BLaER1 treated with 17β-estradiol and CSF1 and Interleukin-3, amounts not matched to agents 10 nM and 100 nM (cell line): ENCODE data around the gene PLIN3.

Source experiments
- H3K27ac ChIP-seq, 11 experiments: shearing (Covaris generic); formaldehyde crosslinking; 2 replicates each; pipeline ENCODE4 v1.8.1; 2022
- H3K27me3 ChIP-seq, 11 experiments: shearing (Covaris generic); formaldehyde crosslinking; 2 replicates each; pipeline ENCODE4 v1.8.1; 2022
- H3K36me3 ChIP-seq, 11 experiments: shearing (Covaris generic); formaldehyde crosslinking; 2 replicates each; pipeline ENCODE4 v1.8.1; 2022
- H3K4me1 ChIP-seq, 10 experiments: shearing (Covaris generic); formaldehyde crosslinking; 2 replicates each; pipeline ENCODE4 v1.8.1; 2022
- H3K4me2 ChIP-seq, 11 experiments: shearing (Covaris generic); formaldehyde crosslinking; 2 replicates each; pipeline ENCODE4 v1.8.1; 2022
- H3K4me3 ChIP-seq, 10 experiments: shearing (Covaris generic); formaldehyde crosslinking; 2 replicates each; pipeline ENCODE4 v1.8.1; 2022
- H3K9ac ChIP-seq, 11 experiments: shearing (Covaris generic); formaldehyde crosslinking; 2 replicates each; pipeline ENCODE4 v1.8.1; 2022
- H3K9me3 ChIP-seq, 11 experiments: shearing (Covaris generic); formaldehyde crosslinking; replicated peaks in 1 of 11; 2 replicates each; pipeline ENCODE4 v1.8.1; 2022
- H4K20me1 ChIP-seq, 11 experiments: shearing (Covaris generic); formaldehyde crosslinking; 2 replicates each; pipeline ENCODE4 v1.8.1; 2022
- Cebpa-rat ChIP-seq, 11 experiments: shearing (Covaris generic); IDR thresholded peaks; 2 replicates each; pipeline ENCODE4 v1.8.1; 2022

The PLIN3 gene, protein sequence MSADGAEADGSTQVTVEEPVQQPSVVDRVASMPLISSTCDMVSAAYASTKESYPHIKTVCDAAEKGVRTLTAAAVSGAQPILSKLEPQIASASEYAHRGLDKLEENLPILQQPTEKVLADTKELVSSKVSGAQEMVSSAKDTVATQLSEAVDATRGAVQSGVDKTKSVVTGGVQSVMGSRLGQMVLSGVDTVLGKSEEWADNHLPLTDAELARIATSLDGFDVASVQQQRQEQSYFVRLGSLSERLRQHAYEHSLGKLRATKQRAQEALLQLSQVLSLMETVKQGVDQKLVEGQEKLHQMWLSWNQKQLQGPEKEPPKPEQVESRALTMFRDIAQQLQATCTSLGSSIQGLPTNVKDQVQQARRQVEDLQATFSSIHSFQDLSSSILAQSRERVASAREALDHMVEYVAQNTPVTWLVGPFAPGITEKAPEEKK

DNA sequence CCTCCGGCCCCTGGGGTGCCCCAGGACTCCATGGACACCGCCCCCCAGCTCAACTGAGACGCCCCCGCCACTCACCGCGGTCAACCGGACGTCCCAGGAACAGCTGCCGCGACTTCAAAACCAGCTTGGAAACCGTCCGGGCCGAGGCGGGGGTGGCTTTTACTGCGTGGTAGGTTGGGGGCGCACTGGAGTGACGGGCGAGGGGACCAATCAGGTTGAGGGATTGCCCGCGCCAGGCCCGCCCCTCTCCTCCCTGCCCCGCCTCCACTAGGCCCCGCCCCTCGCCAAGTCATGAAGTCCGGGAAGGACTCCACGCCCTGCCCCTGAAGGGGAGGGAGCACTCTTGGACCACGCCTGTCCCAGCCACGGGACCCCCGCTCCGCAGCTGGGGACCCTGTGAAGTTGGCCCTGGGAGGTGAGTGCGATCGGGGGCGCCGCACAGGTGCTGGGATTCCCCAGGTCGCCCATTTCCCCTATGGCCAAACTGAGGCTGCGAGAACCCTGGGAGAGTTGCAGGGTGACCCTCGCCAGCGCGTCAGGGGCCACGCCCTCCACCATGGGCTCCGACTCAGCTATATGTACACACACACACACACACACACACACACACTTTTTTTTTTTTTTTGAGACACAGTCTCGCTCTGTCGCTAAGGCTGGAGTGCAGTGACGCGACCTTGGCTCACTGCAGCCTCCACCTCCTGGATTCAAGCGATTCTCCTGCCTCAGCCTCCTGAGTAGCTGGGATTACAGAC, at the start of gene PLIN3:
Gene PLIN3, minus strand, starts transcription at position 134 of the 752 bp plus-strand sequence. CDS start 6,273 bp downstream, outside the sequence.
- Histone ChIP-seq H3K4me1 (peaks cover 68 to 89% (median 84%) of the 10 kb centered on the region in 10 experiments), H3K36me3 (peaks cover 0 to 14% (median 5%) of the 10 kb centered on the region in 11 experiments; a peak in 16 of 22 replicates), H3K4me3 (peak within 1 kb of the TSS; percentile 72 to 95 (median 84)), H3K9ac (peak within 1 kb of the TSS; percentile 78 to 89 (median 84)), H4K20me1 (peaks cover 5 to 43% (median 15%) of the 10 kb centered on the region in 11 experiments; a peak in 15 of 22 replicates), H3K27ac (peak within 1 kb of the TSS; percentile 63 to 86 (median 80); a peak in 21 of 22 replicates), H3K9me3 (no peaks in the 10 kb centered on the region), H3K27me3 (no peaks in the 10 kb centered on the region), H3K4me2 (peak within 1 kb of the TSS; percentile 82 to 99 (median 97))
- no peak for TF ChIP-seq Cebpa-rat (IDR thresholded peaks at IDR 0.05)

DNA sequence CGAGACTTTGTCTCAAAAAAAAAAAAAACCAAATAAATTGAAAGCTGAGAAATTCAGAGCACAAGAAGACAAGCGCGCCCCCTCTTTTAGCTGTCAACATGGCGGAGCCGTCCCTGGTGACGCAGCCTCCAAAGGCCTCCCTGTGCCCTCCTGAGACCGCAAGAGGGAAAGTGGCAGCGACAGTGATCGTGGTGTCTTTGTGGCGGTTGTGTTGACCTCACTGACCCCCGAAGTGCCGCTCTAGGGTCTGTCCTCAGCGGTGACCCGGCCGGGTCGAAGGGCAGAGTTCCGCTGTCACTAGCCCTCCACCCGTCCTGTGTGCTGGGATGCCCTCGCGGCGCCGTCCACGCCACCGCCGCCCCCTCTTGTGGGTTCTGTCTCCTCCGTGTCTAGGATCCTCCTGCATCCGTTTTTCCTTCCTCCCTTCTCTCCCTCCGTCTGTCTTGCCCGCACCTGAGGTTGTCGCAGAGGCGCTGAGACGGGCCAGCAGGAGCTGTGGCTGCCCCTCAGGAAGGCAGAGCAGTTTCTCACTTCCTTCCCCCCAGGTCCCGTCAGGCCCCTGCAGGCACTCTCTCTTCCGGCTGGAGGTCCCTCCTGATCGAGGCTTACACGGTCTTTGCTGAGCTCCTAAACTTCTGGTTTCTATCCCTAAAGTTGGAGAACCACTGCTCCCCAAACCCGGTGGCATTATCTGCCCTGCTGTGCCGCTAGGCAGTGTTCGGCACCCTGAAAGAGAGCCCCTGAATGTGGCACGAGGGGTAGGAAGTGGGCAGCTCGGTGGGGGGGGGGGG, 49.0 kb upstream of the PLIN3 start:
- Histone ChIP-seq H3K4me1 (peaks cover 38 to 84% (median 76%) of the 10 kb centered on the region in 10 experiments), H3K4me3 (peak overlapping the region; percentile 56 to 95 (median 88)), H3K9me3 (no peaks in the 10 kb centered on the region), H3K27ac (peak overlapping the region; percentile 78 to 97 (median 88)), H4K20me1 (peaks cover 7 to 100% (median 99%) of the 10 kb centered on the region in 11 experiments; a peak in 19 of 22 replicates), H3K4me2 (peak overlapping the region; percentile 87 to 100 (median 98)), H3K9ac (peak overlapping the region; percentile 81 to 99 (median 96)), H3K27me3 (no peaks in the 10 kb centered on the region), H3K36me3 (peaks cover 0 to 100% (median 93%) of the 10 kb centered on the region in 11 experiments; a peak in 18 of 22 replicates)
- TF ChIP-seq Cebpa-rat (IDR thresholded peaks at IDR 0.05): no peak

DNA sequence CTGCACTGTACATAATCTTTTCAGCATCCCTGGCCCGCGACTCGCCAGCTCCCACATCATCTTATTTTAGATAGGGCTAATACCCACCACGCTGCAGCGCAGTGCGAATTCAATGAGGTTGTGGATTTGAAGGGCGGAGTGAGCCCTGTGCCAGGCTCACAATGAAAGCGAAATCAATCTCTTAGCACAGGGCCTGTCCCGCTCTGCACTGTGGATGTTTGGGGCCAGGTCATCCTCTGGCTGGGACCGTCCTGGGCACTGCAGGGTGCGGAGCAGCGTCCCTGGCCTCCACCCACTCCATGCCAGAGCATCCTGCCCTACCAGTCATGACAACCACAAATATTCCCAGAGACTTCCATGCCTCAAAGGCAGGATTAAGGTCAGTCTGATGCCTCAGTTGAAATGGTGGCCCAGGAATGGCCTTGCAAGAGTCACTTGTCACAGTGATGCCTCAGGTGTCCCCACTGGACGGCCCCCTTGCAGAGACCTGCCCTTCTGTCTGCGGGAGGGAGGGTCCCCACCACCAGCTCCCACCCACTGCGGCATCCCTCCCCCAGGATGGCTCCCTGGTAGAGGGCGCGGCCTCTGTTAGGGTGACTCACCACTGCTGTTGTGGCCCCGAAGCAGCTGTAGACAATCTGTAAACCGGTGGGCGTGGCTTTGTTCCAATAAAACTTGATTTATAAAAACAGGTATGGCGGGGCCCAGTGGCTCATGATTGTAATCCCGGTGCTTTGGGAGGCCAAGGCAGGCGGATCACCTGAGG, 47.5 kb upstream of the PLIN3 start:
- H3K4me3 ChIP-seq: peak overlapping the region; percentile 56 to 95 (median 88)

DNA sequence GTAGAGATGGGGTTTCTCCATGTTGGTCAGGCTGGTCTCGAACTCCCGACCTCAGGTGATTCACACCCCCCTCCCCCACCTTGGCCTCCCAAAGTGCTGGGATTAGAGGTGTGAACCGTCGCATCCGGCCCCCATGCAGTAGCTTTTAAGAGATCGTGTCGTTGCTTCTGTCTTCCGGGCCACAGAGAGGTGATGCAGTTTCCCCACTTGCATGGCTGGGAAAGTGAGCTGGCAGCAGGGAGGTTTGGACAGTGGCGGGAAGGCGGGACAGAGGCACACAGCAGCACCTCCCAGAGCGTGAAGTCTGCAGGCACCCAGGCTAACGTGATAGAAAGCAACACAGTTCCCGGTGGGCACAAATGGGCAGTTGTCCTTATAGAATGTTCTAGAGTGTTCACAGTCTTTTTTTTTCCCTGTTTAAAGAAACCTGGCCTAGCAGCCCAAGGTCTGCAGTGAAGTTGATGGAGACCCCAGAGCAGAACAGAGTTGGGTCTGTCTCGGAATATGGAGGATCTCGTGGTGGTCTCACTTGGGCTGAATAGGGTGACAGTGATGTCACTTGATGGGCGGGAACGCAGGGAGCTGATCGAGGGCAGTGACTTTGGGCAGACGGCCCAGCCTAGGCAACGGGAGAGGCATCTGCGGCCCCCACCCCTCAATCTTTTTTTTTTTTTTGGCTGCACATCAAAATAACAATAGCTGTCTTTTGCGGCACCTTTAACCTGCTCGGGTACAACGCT, 46.7 kb upstream of the PLIN3 start:
- Histone ChIP-seq H3K4me3 (peak overlapping the region; percentile 56 to 95 (median 88)), H3K4me1 (peaks cover 52 to 78% (median 67%) of the 10 kb centered on the region in 10 experiments), H3K36me3 (peaks cover 0 to 91% (median 79%) of the 10 kb centered on the region in 11 experiments; a peak in 17 of 22 replicates), H3K9ac (peak overlapping the region; percentile 81 to 99 (median 96); a peak in 21 of 22 replicates), H3K9me3 (no peaks in the 10 kb centered on the region), H3K4me2 (peak overlapping the region; percentile 87 to 100 (median 98)), H4K20me1 (peaks cover 13 to 89% (median 80%) of the 10 kb centered on the region in 11 experiments), H3K27ac (peak overlapping the region in 9 of 11 experiments; percentile 23 to 97 (median 93); a peak in 19 of 22 replicates), H3K27me3 (no peaks in the 10 kb centered on the region)
- TF ChIP-seq Cebpa-rat (IDR thresholded peaks at IDR 0.05): no peak

More for the DNA sequence above, 47.5 kb upstream of the PLIN3 start:
- no peak for TF ChIP-seq Cebpa-rat (IDR thresholded peaks at IDR 0.05)
- Histone ChIP-seq H4K20me1 (peaks cover 7 to 97% (median 87%) of the 10 kb centered on the region in 11 experiments; a peak in 20 of 22 replicates), H3K4me1 (peaks cover 50 to 75% (median 65%) of the 10 kb centered on the region in 10 experiments), H3K9me3 (no peaks in the 10 kb centered on the region), H3K27me3 (no peaks in the 10 kb centered on the region), H3K36me3 (peaks cover 0 to 99% (median 87%) of the 10 kb centered on the region in 11 experiments; a peak in 18 of 22 replicates), H3K9ac (peak overlapping the region; percentile 81 to 99 (median 96)), H3K27ac (peak overlapping the region; percentile 78 to 97 (median 88); a peak in 21 of 22 replicates), H3K4me2 (peak overlapping the region; percentile 87 to 100 (median 98))

DNA sequence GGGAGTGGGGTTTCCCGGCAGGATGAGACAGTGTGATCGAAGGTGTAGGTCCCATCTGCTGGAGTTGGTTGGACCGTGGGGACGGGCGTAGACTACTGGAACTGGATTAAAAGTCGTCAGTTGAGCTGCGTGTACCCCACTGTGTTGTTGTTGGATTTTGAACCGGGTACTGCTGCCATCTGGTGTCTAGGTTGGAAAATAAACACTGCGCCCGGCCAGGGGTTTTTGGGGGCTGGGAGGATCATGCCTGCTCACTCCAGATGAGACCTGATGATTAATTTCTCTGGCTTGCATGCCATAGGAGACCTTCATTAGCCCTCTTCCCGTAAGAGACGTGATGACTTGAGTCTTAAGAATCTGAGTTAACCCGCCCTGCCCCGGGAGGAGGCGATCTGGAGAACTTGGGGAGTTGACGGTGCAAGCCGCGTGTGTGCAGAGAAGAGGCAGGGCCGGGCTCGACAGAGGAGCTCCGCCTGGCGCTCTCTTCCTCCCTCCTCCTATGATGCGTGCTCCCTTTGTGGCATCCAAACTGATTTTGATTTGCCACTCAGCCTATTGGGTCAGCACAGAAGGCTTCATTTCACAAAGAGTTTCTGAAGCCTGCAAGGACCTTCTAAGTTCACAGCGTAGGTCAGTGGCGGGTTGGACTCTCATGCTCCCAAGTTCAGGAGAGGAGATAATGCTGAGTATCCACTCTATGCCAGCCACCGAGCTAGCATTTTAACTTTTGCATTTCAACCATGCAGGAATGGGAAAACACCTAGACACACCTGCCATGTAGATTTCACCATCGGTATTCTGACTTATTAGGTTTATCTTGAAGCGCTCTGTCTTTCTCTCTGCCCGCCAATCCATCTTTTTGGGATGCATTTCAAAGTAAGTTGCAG, 44.6 kb upstream of the PLIN3 start:
- H3K27me3 ChIP-seq: no peaks in the 10 kb centered on the region
- TF ChIP-seq Cebpa-rat (IDR thresholded peaks at IDR 0.05): no peak
- H3K4me3 ChIP-seq: peak overlapping the region; percentile 67 to 95 (median 88)
- peak overlapping the region; percentile 20 to 97 (median 94); a peak in 21 of 22 replicates for H3K27ac ChIP-seq
- H3K4me2 ChIP-seq: peak overlapping the region; percentile 87 to 100 (median 98)
- H3K36me3 ChIP-seq: peaks cover 0 to 70% (median 58%) of the 10 kb centered on the region in 11 experiments; a peak in 17 of 22 replicates
- H3K4me1 ChIP-seq: peaks cover 61 to 85% (median 74%) of the 10 kb centered on the region in 10 experiments
- peaks cover 27 to 77% (median 63%) of the 10 kb centered on the region in 11 experiments for H4K20me1 ChIP-seq
- H3K9me3 ChIP-seq: no peaks in the 10 kb centered on the region
- H3K9ac ChIP-seq: peak overlapping the region; percentile 76 to 99 (median 96)

DNA sequence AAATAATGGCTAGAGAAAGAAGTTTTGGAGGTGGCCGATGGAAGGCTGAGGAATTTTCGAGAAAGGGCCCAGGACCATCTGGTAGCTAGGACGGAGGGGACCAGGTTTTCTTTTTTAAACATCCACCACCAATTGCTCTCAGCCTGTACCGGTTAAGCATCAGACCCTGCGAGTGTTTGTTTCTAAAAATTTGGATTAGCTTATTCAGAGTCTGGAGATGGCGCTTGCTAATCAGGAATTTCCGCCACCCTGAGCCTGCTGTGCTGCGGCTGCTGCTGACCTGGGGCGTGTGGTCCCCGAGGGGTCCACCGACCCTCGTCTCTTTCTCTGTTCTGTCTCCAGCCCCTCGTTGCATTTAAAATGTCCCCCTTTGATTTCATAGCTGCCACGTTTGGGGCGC, 43.8 kb upstream of the PLIN3 start:
- H3K4me3 ChIP-seq: peak overlapping the region; percentile 67 to 95 (median 88)
- no peaks in the 10 kb centered on the region for H3K9me3 ChIP-seq
- peak overlapping the region; percentile 76 to 99 (median 96) for H3K9ac ChIP-seq
- TF ChIP-seq Cebpa-rat (IDR thresholded peaks at IDR 0.05): no peak
- H3K27me3 ChIP-seq: no peaks in the 10 kb centered on the region
- peaks cover 61 to 83% (median 74%) of the 10 kb centered on the region in 10 experiments for H3K4me1 ChIP-seq
- peak overlapping the region; percentile 87 to 100 (median 98) for H3K4me2 ChIP-seq
- peak overlapping the region; percentile 20 to 97 (median 94); a peak in 21 of 22 replicates for H3K27ac ChIP-seq
- H3K36me3 ChIP-seq: peaks cover 0 to 63% (median 53%) of the 10 kb centered on the region in 11 experiments; a peak in 17 of 22 replicates
- H4K20me1 ChIP-seq: peaks cover 27 to 70% (median 57%) of the 10 kb centered on the region in 11 experiments
